HCT116 (cell line): ENCODE results near the gene CCR7.

Experiments
- CTCF ChIP-seq, 3 experiments: fragments of 200-600 bp in 1 of 3; sonication (generic) in 1 of 3; IDR thresholded peaks in 2 of 3; conservative IDR thresholded peaks in 1 of 3; 2 replicates each; pipeline ENCODE4 v1.5.1; 2012 to 2017; ENCODE audit warnings: low read depth in 2 of 3, low read length in 2 of 3, antibody characterized with exemption in 1 of 3, borderline replicate concordance in 1 of 3, control low read depth in 1 of 3, mild to moderate bottlenecking in 1 of 3, mixed read lengths in 1 of 3, mixed run types in 1 of 3, moderate library complexity in 1 of 3; ENCODE audit not compliant: insufficient read depth in 1 of 3
- EGR1 ChIP-seq: IDR thresholded peaks from 2 replicates; pipeline ENCODE4 v1.6.1; 2012; ENCODE audit warnings: low read depth
- EZH2 ChIP-seq: fragments of 200-600 bp; sonication (generic); IDR thresholded peaks from 2 replicates; pipeline ENCODE4 v1.6.1; 2017; ENCODE audit warnings: antibody characterized with exemption, mixed run types
- EZH2phosphoT487 ChIP-seq: fragments of 200-600 bp; IDR thresholded peaks from 2 replicates; pipeline ENCODE4 v1.6.1; 2018; ENCODE audit warnings: antibody characterized with exemption, borderline replicate concordance
- POLR2A ChIP-seq: IDR thresholded peaks from 2 replicates; pipeline ENCODE4 v1.7.0; 2011; ENCODE audit warnings: borderline replicate concordance; ENCODE audit not compliant: insufficient read depth, insufficient read length; ENCODE audit errors: extremely low read depth
- TF ChIP-seq, protein P1 (sequence below): IDR thresholded peaks from 2 replicates; pipeline ENCODE4 v1.6.1; 2012; ENCODE audit warnings: low read depth
- TF ChIP-seq, protein P2 (sequence below): IDR thresholded peaks from 2 replicates; pipeline ENCODE4 v1.6.1; 2012

DNA sequence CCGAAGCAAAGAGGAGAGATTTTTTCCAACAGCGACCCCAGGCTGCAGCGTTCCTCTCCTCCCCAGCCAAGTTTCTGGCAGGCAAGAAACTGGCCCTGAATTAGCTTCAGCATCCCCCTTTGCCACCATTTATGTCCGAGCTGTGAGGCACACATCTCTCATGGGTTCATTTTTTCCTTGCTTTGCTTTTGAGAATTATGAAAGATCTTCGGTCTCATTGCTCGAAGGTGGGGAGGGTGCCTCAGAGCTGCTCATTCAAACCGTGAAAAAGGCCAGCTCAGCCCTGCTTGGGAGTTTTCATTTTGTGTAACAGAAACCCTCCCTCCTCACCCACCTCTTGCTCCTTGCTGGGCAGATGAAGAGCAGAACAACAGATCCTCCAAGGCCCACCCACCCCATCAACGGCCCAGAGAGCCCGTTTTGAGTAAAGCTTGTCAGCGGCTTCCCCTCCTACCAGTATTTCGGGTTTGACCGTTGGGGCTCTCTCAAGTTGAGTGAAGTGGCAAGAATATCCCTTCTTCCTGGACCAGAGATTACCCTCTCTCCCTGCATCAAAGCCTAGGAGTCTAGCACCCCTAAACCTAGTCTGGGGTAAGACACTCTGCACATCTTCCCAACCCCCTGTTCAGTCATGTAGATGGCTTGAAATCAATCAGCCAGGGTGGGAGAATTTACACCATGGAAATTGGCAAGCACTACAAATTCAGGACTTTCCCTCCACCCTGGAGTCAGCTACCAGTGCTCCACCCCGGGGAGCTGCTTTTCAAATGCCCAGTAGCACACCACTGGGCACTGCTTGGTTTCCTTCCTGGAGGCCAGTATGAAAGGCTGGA is 1.8 kb downstream of the CCR7 start:
- TF ChIP-seq CTCF (IDR thresholded peaks at IDR 0.05 in 2 of 3, conservative IDR thresholded peaks at IDR 0.05 in 1 of 3; ENCODE audit: borderline replicate concordance in 1 of 3, insufficient read depth in 1 of 3, low read depth in 2 of 3, low read length in 2 of 3) (no peak), EZH2phosphoT487 (no peak), EGR1 (no peak), EZH2 (no peak), POLR2A (no peak)
- TF ChIP-seq, protein P1, sequence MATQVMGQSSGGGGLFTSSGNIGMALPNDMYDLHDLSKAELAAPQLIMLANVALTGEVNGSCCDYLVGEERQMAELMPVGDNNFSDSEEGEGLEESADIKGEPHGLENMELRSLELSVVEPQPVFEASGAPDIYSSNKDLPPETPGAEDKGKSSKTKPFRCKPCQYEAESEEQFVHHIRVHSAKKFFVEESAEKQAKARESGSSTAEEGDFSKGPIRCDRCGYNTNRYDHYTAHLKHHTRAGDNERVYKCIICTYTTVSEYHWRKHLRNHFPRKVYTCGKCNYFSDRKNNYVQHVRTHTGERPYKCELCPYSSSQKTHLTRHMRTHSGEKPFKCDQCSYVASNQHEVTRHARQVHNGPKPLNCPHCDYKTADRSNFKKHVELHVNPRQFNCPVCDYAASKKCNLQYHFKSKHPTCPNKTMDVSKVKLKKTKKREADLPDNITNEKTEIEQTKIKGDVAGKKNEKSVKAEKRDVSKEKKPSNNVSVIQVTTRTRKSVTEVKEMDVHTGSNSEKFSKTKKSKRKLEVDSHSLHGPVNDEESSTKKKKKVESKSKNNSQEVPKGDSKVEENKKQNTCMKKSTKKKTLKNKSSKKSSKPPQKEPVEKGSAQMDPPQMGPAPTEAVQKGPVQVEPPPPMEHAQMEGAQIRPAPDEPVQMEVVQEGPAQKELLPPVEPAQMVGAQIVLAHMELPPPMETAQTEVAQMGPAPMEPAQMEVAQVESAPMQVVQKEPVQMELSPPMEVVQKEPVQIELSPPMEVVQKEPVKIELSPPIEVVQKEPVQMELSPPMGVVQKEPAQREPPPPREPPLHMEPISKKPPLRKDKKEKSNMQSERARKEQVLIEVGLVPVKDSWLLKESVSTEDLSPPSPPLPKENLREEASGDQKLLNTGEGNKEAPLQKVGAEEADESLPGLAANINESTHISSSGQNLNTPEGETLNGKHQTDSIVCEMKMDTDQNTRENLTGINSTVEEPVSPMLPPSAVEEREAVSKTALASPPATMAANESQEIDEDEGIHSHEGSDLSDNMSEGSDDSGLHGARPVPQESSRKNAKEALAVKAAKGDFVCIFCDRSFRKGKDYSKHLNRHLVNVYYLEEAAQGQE, result no peak
- TF ChIP-seq, protein P2, sequence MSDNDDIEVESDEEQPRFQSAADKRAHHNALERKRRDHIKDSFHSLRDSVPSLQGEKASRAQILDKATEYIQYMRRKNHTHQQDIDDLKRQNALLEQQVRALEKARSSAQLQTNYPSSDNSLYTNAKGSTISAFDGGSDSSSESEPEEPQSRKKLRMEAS, result no peak
